ENCODE measurements around the gene PRODH.
"Not testable (repeated sequence)": the region's sequence is repeated elsewhere in the genome, so short reads cannot be mapped to it uniquely, and the experiment has no call there.

Gene PRODH

DNA sequence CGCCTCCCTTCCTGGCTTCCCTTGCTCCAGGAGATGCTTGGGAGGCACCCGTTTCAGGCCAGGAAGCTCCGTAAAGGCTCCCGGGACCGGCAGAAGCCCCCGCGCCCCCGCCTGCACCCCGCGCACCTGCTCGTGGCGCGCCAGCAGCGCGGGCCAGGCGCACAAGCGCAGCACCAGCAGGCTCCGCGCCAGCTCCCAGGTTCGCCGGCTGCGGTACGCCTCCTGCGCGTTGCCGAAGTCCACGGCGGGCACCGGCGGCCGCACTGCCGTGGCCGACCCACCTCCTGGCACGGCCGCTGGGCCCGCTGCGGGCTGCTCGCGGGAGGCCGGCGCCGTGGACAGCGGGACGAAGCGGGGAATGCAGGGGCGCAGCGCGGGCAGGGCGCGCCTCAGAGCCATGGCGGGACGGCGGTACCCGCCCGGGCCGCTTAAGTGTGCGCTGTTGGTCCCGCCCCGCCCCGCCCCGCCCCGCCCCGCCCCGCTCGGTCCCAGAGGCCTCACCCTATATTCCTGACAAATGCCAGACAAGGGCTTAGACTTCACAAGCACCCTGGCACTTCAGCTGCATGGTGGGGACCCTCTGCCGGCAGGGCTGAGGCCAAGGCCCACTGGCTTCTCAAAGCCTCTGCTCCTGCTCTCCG lies at the start of gene PRODH:
PRODH (minus strand) TSS at position 405 of the 641 bp plus-strand sequence; CDS start at position 399, 6 bp downstream.
- no peak for DNase-seq (ENCODE audit: low read depth)
- no peak within 1 kb of the TSS for H3K4me3 ChIP-seq (ENCODE audit: low read depth, low read length)

DNA sequence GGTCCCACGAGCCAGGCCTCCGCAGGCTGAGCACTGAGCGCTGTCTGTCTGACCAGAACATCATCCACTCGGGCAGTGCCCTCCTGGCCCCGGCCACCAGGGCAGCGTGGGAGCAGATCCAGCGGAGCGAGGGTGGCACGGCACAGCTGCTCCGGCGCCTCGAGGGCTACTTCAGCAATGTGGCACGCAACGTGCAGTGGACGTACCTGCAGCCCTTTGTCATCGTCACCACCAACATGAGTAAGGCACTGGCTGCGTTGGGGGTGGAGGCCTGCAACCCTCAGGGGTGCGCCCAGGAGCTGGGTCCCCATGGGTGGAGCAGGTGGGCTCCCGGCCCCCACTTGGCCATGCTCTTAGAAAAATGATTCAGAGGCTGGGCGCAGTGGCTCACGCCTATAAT lies 49.7 kb upstream of the PRODH start:
- H3K4me3 ChIP-seq (ENCODE audit: low read depth, low read length) = no peak overlapping the region
- no peak for DNase-seq (ENCODE audit: low read depth)

DNA sequence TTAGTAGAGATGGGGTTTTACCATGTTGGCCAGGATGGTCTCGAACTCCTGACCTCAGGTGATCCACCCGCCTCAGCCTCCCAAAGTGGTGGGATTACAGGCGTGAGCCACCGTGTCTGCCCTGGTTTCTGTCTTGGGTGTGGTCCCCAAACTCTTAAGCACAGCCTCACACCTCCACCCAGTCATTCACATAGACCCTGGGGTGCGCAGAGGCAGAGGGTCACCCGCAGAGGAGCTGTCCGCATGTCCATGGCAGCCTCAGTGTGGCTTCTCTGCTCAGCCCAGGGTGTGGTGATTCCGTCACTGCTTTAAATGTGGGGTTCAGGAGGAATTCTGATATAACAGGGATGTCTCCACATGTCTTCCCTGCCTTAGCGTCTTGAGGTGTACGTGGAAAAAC lies 48.5 kb upstream of the PRODH start:
- no peak overlapping the region for H3K4me3 ChIP-seq (ENCODE audit: low read depth, low read length)
- DNase-seq (ENCODE audit: low read depth) = no peak

GRCh38 chr22:18983120-18983651 lies 47.1 kb upstream of the PRODH start:
- no peak for DNase-seq (ENCODE audit: low read depth)
- H3K4me3 ChIP-seq (ENCODE audit: low read depth, low read length) = no peak overlapping the region

DNA sequence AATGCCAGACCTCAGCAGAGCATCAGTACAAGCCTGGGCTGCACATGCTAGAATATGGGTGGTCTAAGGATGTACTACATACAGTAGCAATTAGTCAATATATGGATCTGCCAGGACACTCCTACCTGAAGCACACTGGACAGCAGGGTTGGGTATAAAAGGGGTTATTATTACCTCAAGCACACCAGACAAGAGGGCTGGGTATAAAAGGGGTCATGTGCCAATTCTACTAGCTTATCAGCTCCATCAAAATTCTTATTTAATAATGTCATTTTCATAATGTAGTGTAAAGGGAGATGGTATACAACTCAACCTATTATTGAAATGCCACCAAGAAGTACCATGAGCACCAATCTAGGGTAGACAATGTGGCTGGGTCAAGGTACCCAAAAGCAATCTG lies 44.7 kb upstream of the PRODH start:
- DNase-seq (ENCODE audit: low read depth) = no peak
- no peak overlapping the region for H3K4me3 ChIP-seq (ENCODE audit: low read depth, low read length)

DNA sequence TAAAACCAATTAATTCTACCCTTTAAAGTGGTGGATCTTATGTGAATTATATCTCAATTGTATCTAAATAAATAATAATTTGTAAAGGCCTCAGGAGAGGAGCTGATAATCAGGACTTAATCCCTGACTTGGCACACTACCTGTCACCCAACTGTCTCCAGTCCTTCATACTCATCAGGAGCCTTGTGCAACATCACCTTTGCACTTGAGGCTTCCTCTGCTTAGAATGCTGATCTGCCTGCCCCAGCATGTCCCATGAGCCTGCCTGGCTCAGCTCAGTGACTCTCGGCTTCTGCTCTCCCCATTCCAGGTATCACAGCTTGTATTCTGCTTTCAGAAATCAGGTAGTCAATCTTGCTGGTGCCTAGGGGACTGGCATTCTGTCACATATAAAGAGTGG lies 43.9 kb upstream of the PRODH start:
- DNase-seq (ENCODE audit: low read depth) = no peak
- H3K4me3 ChIP-seq (ENCODE audit: low read depth, low read length) = no peak overlapping the region

GRCh38 chr22:18978506-18978905 lies 42.4 kb upstream of the PRODH start:
- DNase-seq (ENCODE audit: low read depth) = no peak
- H3K4me3 ChIP-seq (ENCODE audit: low read depth, low read length) = no peak overlapping the region

GRCh38 chr22:18977824-18978425 lies 41.8 kb upstream of the PRODH start:
- no peak overlapping the region for H3K4me3 ChIP-seq (ENCODE audit: low read depth, low read length)
- DNase-seq (ENCODE audit: low read depth) = no peak

DNA sequence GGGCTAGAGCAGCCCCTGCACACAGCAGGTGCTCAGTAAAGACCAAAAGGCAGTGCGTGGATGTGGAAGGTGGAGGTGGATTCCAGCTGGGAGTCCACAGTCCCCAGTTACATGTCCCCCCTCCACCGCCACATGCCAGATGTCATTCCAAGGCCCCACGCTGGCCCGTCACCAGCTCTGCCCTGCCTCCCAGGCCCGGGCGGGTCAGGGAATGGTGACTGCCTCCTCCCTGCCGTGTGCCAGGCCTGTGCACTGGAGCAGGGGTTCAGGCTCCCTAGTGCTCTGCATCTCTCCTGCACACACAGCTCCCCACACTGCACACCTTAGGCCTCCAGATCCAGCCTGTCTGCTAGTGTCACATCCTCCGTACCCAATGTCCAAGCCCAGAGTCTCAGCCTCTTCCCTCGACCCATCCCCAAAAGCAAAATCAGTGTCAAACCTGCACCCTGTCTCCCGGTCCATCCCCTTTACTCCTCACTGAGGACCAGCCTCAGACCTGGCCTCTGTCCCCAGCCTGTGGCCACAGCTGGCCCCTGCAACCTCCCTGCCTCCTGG lies 40.2 kb upstream of the PRODH start:
- no peak for DNase-seq (ENCODE audit: low read depth)
- H3K4me3 ChIP-seq (ENCODE audit: low read depth, low read length) = no peak overlapping the region

- no peak for DNase-seq (ENCODE audit: low read depth)
- no peak overlapping the region for H3K4me3 ChIP-seq (ENCODE audit: low read depth, low read length)
These were observed 39.5 kb upstream of the PRODH start for GRCh38 chr22:18975434-18976196.

DNA sequence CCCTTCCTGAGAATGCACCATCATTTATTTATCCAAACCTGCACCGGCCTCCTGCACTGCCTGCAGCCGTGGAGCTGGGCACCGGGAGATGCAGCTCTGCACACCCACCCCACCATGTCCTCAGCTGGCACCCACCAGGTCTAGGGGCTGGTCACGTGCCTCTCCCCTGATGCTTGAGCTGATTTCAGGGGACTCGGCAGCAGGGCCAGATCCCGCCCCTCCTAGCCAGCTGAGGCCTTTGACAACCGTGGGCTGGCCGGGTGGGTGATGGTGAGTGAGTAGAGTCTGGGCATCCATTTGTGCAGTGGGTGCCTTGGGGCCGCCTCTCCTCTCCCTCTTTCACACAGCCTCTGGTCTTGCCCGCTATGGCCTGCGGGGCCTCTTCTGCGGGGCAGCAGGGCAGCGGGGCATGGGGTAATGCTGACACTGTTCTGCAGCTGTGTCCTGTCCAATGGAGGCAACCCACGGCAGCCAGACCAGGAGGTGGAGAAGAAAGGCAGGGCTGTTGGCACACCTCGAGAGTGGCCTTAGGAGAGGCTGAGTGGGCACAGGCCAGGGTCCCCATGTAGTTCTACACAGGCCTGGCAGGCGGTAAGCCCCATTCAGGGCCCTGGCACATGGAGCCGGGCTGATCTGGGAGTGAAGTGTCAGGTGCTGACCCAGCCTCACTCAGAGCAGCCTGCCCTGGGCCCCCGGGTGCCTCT lies 38.5 kb upstream of the PRODH start:
- no peak overlapping the region for H3K4me3 ChIP-seq (ENCODE audit: low read depth, low read length)
- no peak for DNase-seq (ENCODE audit: low read depth)

GRCh38 chr22:18973264-18974031 lies 37.4 kb upstream of the PRODH start:
- no peak overlapping the region for H3K4me3 ChIP-seq (ENCODE audit: low read depth, low read length)

DNA sequence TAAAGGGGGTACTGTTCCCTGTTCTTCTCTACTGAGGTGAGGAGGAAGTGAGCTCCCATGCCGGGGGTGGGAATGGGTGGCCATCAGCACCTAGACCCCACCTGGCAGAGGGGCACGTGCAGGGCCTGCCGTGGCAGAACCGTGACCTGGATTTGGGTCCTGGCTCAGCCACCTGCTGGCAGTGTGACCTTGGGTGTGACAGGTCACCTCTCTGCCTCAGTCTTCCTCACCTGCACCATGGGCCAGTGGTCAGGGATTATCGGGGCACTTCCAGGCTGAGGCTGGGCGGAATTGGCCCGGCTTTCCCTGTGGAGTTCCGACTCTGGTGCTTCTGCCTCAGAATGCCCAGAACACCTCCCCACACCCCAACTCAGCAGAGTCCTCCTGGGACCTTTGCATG lies 36.5 kb upstream of the PRODH start:
- H3K4me3 ChIP-seq (ENCODE audit: low read depth, low read length); DNase-seq (ENCODE audit: low read depth): not testable (repeated sequence)

More at GRCh38 chr22:18973264-18974031, 37.4 kb upstream of the PRODH start:
- no peak for DNase-seq (ENCODE audit: low read depth)

DNA sequence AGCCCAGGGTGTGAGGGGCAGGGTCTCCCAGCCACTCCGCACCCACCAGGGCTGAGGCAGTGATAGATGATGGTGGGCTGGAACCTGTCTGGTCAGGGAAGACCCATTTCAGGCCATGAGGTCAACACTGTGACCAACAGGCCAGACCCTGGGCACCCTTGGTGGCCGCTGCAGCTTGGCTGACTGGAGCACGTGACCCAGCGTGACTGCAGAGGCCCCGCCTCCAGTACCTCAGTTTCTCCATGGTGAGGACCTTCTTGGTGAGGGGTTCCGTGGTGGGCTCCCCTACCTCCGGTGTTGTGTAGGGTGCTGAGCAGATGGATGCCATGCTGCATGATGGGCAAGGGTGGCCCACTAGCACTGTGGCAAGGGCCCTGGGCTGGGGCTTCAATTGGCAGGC lies 35.9 kb upstream of the PRODH start:
- not testable (repeated sequence) for H3K4me3 ChIP-seq (ENCODE audit: low read depth, low read length)

GRCh38 chr22:18971321-18971751 lies 35.2 kb upstream of the PRODH start:
- DNase-seq (ENCODE audit: low read depth) = no peak
- no peak overlapping the region for H3K4me3 ChIP-seq (ENCODE audit: low read depth, low read length)

More for the DNA sequence above, 35.9 kb upstream of the PRODH start:
- not testable (repeated sequence) for DNase-seq (ENCODE audit: low read depth)

DNA sequence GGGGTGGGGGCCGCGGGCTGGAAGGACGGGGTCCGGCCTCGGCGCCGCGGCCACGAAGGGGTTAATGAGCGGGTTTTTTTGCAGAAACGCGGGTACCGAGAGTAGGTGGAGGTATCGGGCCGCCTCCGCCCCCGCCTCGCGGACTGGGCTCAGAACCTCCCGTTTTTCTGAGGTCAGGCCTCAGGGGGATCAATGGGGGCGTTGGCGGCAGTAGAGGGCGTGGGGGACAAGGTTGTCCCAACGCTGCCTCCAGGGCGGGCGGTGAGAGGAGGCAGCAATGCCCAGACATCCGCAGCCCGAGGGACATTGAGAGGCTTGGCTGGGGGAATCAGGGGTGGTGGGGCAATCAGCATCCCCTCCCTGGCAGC lies 34.8 kb upstream of the PRODH start:
- H3K4me3 ChIP-seq (ENCODE audit: low read depth, low read length) = no peak overlapping the region
- no peak for DNase-seq (ENCODE audit: low read depth)

- no peak for DNase-seq (ENCODE audit: low read depth)
- peak overlapping the region; percentile 27 for H3K4me3 ChIP-seq (ENCODE audit: low read depth, low read length)
These were observed 34.3 kb upstream of the PRODH start for GRCh38 chr22:18970176-18970947.
